Measurements from ENCODE around the gene DMD.
"Not testable (repeated sequence)": the region's sequence is repeated elsewhere in the genome, so short reads cannot be mapped to it uniquely, and the experiment has no call there.

Gene DMD

GRCh38 chrX:33149580-33149979 is 61.8 kb downstream of the DMD start:
- no peak for DNase-seq

GRCh38 chrX:33149085-33149484 is 62.3 kb downstream of the DMD start:
- no peak for DNase-seq

GRCh38 chrX:33142331-33142730 is 69.0 kb downstream of the DMD start:
- no peak for DNase-seq

GRCh38 chrX:33138677-33139249 is 72.6 kb downstream of the DMD start:
- DNase-seq = no peak

- no peak for DNase-seq
Measured at GRCh38 chrX:33134164-33134563, 77.2 kb downstream of the DMD start.

GRCh38 chrX:33133320-33133719 is 78.0 kb downstream of the DMD start:
- DNase-seq = no peak

GRCh38 chrX:33132569-33132968 is 78.8 kb downstream of the DMD start:
- no peak for DNase-seq

- DNase-seq = no peak
Measured at GRCh38 chrX:33129607-33130006, 81.7 kb downstream of the DMD start.

GRCh38 chrX:33128048-33128805 is 83.1 kb downstream of the DMD start:
- DNase-seq = no peak

- no peak for DNase-seq
Measured at GRCh38 chrX:33126469-33126868, 84.9 kb downstream of the DMD start.

GRCh38 chrX:33109858-33110257 is 101.5 kb downstream of the DMD start:
- DNase-seq = no peak

- no peak for DNase-seq
Measured at GRCh38 chrX:33106737-33107136, 104.6 kb downstream of the DMD start.

- DNase-seq = no peak
Measured at GRCh38 chrX:33095079-33095478, 116.3 kb downstream of the DMD start.

- DNase-seq = no peak
Measured at GRCh38 chrX:33087411-33087810, 123.9 kb downstream of the DMD start.

GRCh38 chrX:33086886-33087285 is 124.5 kb downstream of the DMD start:
- no peak for DNase-seq

GRCh38 chrX:33082371-33082770 is 129.0 kb downstream of the DMD start:
- no peak for DNase-seq

- DNase-seq = no peak
Measured at GRCh38 chrX:33078273-33078672, 133.1 kb downstream of the DMD start.

- not testable (repeated sequence) for DNase-seq
Measured at GRCh38 chrX:33073660-33074059, 137.7 kb downstream of the DMD start.

GRCh38 chrX:33065415-33065814 is 145.9 kb downstream of the DMD start:
- DNase-seq = no peak

- no peak for DNase-seq
Measured at GRCh38 chrX:33062041-33062440, 149.3 kb downstream of the DMD start.

GRCh38 chrX:33053001-33053400 is 158.3 kb downstream of the DMD start:
- DNase-seq = no peak

- no peak for DNase-seq
Measured at GRCh38 chrX:33045882-33046281, 165.5 kb downstream of the DMD start.

- DNase-seq = no peak
Measured at GRCh38 chrX:33045245-33045644, 166.1 kb downstream of the DMD start.

- DNase-seq = no peak
Measured at GRCh38 chrX:33041141-33041540, 170.2 kb downstream of the DMD start.

GRCh38 chrX:33032700-33033099 is 178.6 kb downstream of the DMD start:
- DNase-seq = no peak
